HG02938 (cell line): Measurements from ENCODE around the gene PTPN7.
"Not testable (repeated sequence)": the region's sequence is repeated elsewhere in the genome, so short reads cannot be mapped to it uniquely, and the experiment has no call there.

Experiments used
- ATAC-seq: cut with Tn5 transposase; IDR thresholded peaks from one replicate; pipeline ENCODE4 v1.9.1; 2021; ENCODE audit warnings: mild to moderate bottlenecking, moderate library complexity; ENCODE audit not compliant: unreplicated experiment

Gene PTPN7

GRCh38 chr1:202154148-202154765, 6.1 kb downstream of the PTPN7 start:
- no peak for ATAC-seq

GRCh38 chr1:202153284-202153683, 7.1 kb downstream of the PTPN7 start:
- no peak for ATAC-seq

DNA sequence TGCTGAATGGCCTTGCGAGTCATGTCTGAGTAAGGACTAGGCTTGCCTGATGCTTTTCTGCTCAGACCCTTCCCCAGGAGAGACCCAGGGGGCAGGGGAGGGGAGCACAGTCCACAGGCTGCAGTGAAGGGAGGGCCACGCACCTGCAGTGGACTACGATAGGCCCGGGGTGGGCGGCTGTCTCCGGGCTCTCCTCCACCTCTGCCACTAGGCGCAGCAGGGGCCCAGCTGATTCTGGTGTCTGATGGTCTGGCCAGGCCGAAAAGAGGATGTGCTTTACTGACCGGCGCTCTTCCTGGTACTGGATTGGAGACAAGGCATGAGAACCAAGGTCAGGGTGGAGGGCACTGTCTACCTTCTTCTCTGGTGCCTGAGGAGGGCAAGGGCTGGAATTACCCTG, 8.0 kb downstream of the PTPN7 start:
- ATAC-seq: no peak

DNA sequence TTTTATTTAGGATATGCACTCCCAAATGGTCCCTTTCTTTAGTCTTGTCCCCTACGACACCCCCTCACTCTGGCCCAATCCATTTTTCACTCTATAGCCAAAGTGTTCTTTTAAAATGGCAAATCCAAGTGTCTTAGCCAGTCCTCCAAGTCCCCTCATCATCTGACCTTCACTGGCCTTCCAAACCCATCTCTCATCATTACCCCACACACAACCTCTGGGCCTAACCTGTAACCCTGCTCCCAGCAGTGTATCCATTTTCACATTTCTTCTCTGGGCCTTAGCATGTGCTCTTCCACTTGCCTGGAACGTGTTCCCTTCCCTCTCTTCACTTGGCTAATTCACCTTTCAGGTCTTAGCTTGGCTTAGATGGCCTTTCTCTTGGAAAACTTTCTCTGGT, 9.4 kb downstream of the PTPN7 start:
- ATAC-seq: no peak

GRCh38 chr1:202150602-202151001, 9.8 kb downstream of the PTPN7 start:
- ATAC-seq: no peak

GRCh38 chr1:202150187-202150586, 10.2 kb downstream of the PTPN7 start:
- no peak for ATAC-seq

- ATAC-seq: no peak
Measured at GRCh38 chr1:202149566-202149965, 10.8 kb downstream of the PTPN7 start.

DNA sequence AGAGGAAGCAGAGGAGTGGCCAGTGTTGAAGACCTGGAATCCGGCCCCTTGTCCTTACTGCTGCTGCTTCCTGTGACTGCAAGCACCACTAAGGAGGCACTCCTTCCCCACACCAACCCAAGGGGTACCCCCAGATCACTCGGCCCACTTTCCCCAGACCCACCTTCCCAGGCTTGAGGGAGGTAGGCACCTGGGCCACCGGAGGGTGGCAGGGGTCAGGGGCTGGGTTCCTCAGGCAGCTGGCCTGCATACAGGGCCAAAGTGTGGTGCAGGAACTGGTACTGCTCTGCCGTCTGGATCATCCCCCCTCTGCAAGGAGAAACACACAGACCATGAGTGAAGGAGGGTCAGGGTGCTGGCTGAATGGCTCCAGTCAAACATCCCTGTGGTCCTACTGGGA, 12.0 kb downstream of the PTPN7 start:
- ATAC-seq: no peak

DNA sequence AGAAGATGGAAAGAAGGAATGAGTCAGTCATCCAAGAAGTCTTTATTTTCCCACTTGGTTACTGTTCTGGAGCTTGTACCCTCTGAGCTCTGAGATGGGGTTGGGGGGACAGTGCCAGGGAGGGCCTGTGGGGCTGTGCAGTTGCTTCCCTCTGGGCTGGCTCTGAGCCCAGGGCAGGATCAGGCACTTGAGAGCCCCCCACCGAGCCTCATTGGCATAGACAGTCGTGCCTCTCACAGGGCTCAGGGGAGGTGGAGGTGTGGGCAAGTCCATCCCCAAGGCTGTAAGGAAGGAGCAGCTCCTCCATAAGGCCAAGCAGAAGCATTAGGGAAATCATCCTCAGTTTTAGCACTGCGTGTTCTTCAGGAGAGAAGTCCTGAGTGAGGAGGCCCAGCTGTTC, 13.4 kb downstream of the PTPN7 start:
- no peak for ATAC-seq

DNA sequence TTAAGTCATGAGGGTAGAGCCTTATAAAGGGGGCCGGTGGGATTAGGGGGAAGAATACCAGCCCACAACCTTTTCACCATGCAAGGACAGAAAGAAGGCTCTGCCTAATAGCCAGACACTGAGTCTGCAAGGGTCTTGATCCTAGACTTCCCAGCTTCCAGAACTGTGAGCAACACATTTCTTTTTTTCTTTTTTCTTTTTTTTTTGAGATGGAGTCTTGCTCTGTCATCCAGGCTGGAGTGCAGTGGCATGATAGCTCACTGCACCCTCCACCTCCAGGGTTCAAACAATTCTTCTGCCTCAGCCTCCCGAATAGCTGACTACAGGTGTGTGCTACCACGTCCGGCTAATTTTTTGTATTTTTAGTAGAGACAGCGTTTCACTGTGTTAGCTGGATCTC, 14.1 kb downstream of the PTPN7 start:
- no peak for ATAC-seq

GRCh38 chr1:202145744-202146140, 14.7 kb downstream of the PTPN7 start:
- ATAC-seq: not testable (repeated sequence)

- no peak for ATAC-seq
Measured at GRCh38 chr1:202145068-202145743, 15.2 kb downstream of the PTPN7 start.

- ATAC-seq: peak; percentile 41
Measured at GRCh38 chr1:202144402-202145067, 15.9 kb downstream of the PTPN7 start, which contains the start of gene ARL8A. ARL8A (minus strand) TSS chr1:202144737; CDS start chr1:202144572, 165 bp downstream.

- ATAC-seq: peak; percentile 30
Measured at GRCh38 chr1:202143768-202144401, 16.5 kb downstream of the PTPN7 start.

DNA sequence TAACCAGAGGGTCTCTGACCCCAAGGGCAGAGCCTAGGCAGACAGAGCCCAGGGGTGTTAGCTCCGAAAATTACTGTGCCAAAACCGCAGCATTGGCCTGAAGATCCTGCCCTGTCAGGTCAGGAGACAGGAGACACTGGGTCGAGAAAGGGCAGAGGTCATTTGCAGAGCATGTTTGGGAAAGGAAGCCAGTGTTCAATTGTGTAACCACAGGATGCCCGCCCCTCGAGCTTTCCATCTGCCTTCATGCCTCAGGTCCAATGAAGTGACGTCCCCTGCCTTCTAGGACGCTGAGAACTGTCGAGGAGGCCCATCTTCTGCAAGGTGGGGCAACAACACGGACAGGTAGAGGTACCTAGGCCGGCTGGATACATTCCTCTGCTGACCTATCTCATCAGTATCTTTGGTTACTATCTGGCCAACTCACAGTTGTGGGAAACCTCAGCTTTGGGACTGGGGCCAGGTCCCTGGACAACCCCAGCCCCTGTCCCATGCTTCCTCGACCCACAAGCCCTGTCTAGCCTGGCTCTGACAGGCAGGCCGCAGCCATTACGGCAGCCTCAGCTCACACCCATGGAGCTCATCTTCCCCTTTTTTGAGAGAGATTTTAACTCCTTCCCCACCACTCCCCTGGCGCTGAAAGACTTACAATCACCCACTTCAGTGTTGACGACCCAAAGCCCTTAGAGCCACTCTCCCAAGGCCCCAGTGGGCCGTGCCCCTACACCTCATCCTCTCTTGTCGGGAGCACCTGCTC, 17.2 kb downstream of the PTPN7 start:
- ATAC-seq: peak; percentile 25

GRCh38 chr1:202141468-202141867, 18.9 kb downstream of the PTPN7 start:
- not testable (repeated sequence) for ATAC-seq

GRCh38 chr1:202140833-202141232, 19.6 kb downstream of the PTPN7 start:
- ATAC-seq: no peak

DNA sequence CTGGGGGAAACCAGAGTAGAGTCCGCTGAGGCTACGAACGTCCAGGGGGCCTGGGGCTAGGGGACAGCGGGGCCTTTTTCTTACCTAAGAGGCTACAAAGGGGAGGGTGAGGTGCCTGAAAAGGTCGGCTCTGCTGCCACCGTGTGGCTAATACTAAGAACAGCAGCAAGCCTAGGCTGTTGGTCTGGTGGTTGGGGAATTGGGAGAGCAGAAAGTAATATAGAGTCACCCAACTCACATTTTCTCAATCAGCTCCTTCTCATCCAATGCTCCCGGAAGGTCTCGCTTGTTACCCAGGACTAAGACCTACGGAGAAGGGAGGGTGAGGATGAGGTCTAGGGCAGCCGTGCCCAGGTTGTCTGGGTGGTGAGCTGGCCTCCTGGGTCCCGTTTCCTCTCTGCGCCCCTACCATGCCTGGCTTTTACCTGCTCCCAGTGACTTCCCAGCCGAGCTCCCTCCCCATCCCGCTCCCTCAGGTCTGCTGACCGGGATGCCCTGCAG, 25.1 kb downstream of the PTPN7 start:
- ATAC-seq: no peak

- ATAC-seq: no peak
Measured at GRCh38 chr1:202134645-202135172, 25.7 kb downstream of the PTPN7 start.

DNA sequence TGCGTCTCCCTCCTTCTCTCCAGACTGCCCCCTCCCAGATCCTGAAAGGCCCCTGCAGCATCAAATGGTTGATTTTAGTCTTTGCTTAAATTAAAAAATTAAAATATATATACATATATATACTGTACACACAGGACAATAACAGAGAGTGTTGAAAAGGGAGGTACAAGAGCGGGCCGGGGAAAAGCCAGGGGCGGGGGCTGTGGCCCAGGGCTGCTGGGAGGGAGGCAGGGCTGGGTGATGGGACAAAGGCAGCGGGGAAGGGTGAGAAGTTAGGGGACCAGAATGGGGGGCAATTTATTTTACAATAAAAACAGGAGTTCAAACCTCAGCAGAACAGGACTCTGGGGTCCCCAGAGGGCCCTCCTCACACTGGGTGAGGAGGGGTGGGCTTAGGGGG, 26.4 kb downstream of the PTPN7 start:
- ATAC-seq: no peak
